Esophagus squamous epithelium (tissue), 4 donors: ENCODE results near the gene CENPE.

ENCODE experiments used
- POLR2A ChIP-seq, 4 donors: fragments of 450-650 bp; IDR thresholded peaks; one replicate each; pipeline ENCODE4 v1.6.1; 2017; ENCODE audit warnings: antibody characterized with exemption in 4 of 4, mild to moderate bottlenecking in 4 of 4, moderate library complexity in 3 of 4
- TF ChIP-seq, protein P1 (sequence below), 6 experiments: fragments of 450-650 bp in 4 of 6; fragments of 200-600 bp in 2 of 6; sonication (generic) in 2 of 6; IDR thresholded peaks; one replicate each; pipeline ENCODE4 v1.5.1; 2016 to 2019; ENCODE audit warnings: antibody characterized with exemption in 6 of 6, mild to moderate bottlenecking in 4 of 6, moderate library complexity in 4 of 6

DNA sequence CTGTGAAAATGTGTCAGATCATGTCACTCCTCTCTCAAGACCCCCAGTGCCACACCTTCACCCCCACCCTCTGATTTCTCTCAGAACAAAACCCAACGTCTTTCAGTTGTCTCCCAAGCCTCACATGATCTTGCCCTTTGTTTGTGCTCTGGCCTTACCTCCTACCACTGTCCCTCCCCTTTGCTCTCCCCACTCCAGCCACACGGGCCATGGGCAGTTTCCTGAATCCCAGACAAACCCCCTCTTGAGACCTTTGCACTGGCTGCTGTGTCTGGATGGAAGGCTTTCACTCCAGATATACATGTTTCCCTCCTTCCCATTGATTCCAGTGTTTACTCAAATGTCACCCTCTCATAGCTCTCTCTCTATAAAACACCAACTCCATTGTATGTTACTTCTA, 3.6 kb upstream of the CENPE start:
- TF ChIP-seq, protein P1, sequence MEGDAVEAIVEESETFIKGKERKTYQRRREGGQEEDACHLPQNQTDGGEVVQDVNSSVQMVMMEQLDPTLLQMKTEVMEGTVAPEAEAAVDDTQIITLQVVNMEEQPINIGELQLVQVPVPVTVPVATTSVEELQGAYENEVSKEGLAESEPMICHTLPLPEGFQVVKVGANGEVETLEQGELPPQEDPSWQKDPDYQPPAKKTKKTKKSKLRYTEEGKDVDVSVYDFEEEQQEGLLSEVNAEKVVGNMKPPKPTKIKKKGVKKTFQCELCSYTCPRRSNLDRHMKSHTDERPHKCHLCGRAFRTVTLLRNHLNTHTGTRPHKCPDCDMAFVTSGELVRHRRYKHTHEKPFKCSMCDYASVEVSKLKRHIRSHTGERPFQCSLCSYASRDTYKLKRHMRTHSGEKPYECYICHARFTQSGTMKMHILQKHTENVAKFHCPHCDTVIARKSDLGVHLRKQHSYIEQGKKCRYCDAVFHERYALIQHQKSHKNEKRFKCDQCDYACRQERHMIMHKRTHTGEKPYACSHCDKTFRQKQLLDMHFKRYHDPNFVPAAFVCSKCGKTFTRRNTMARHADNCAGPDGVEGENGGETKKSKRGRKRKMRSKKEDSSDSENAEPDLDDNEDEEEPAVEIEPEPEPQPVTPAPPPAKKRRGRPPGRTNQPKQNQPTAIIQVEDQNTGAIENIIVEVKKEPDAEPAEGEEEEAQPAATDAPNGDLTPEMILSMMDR (IDR thresholded peaks at IDR 0.05) = no peak
- TF ChIP-seq POLR2A (IDR thresholded peaks at IDR 0.05) = no peak
